HEK293 (cell line): Measurements from ENCODE around the gene MAP7.

Experiments
- CTCF ChIA-PET: fragments of 350-600 bp; formaldehyde crosslinking; extraction: SDS; loops from one replicate; lab custom pipeline; 2021; ENCODE audit warnings: antibody characterized with exemption; lab: Yijun Ruan, JAX
- POLR2A ChIA-PET: fragments of 300-600 bp; formaldehyde crosslinking; extraction: SDS; loops from one replicate; lab custom pipeline; 2020; ENCODE audit warnings: antibody characterized with exemption, inconsistent platforms; lab: Yijun Ruan, JAX
- H3K27ac ChIP-seq: fragments of 200-500 bp; sonication (Bioruptor generic); 2 replicates; pipeline ENCODE4 v1.5.1; 2014; ENCODE audit warnings: low read depth, low read length, control low read depth, inconsistent platforms; ENCODE audit errors: extremely low read depth
- H3K36me3 ChIP-seq, 2 experiments: fragments of 200-500 bp in 1 of 2; sonication (Bioruptor generic) in 1 of 2; 1 replicate in 1 of 2; 2 replicates in 1 of 2; pipeline ENCODE4 v1.5.1; 2014 to 2017; ENCODE audit warnings: inconsistent platforms in 2 of 2, low read length in 2 of 2; ENCODE audit not compliant: control insufficient read depth in 2 of 2, insufficient read depth in 1 of 2
- H3K4me1 ChIP-seq: fragments of 200-500 bp; sonication (Bioruptor generic); 2 replicates; pipeline ENCODE4 v1.5.1; 2014; ENCODE audit warnings: mild to moderate bottlenecking, low read length, inconsistent platforms; ENCODE audit not compliant: control insufficient read depth, insufficient read depth
- H3K4me3 ChIP-seq: 2 replicates; pipeline ENCODE4 v1.5.1; 2011; ENCODE audit warnings: low read depth, mild to moderate bottlenecking, control low read depth, low read length, moderate library complexity
- H3K9me3 ChIP-seq: fragments of 200-500 bp; sonication (Bioruptor generic); 2 replicates; pipeline ENCODE4 v1.5.1; 2014; ENCODE audit warnings: low read depth, low read length, inconsistent platforms; ENCODE audit not compliant: control insufficient read depth, insufficient read depth
- PRDM2 ChIP-seq: fragments of 450-650 bp; formaldehyde crosslinking; IDR thresholded peaks from 2 replicates; pipeline ENCODE4 v1.5.1; 2016; ENCODE audit warnings: missing biosample characterization, missing genetic modification characterization, borderline replicate concordance
- PRDM6 ChIP-seq: fragments of 450-650 bp; formaldehyde crosslinking; IDR thresholded peaks from 2 replicates; pipeline ENCODE4 v1.5.1; 2017; ENCODE audit warnings: missing biosample characterization, missing genetic modification characterization
- WT1 ChIP-seq: fragments of 450-650 bp; formaldehyde crosslinking; IDR thresholded peaks from 2 replicates; pipeline ENCODE4 v1.5.1; 2016; ENCODE audit warnings: missing biosample characterization, missing genetic modification characterization
- ZBTB1 ChIP-seq: fragments of 450-650 bp; formaldehyde crosslinking; IDR thresholded peaks from 2 replicates; pipeline ENCODE4 v1.5.1; 2016; ENCODE audit warnings: missing biosample characterization, missing genetic modification characterization
- ZFHX2 ChIP-seq: fragments of 450-650 bp; formaldehyde crosslinking; conservative IDR thresholded peaks from 2 replicates; pipeline ENCODE4 v1.5.1; 2016; ENCODE audit warnings: missing biosample characterization, missing genetic modification characterization
- ZIC2 ChIP-seq: fragments of 450-650 bp; formaldehyde crosslinking; IDR thresholded peaks from 2 replicates; pipeline ENCODE4 v1.5.1; 2016; ENCODE audit warnings: missing biosample characterization, missing genetic modification characterization
- ZNF362 ChIP-seq: fragments of 450-650 bp; formaldehyde crosslinking; IDR thresholded peaks from 2 replicates; pipeline ENCODE4 v1.5.1; 2016; ENCODE audit warnings: missing biosample characterization, missing genetic modification characterization
- ZNF449 ChIP-seq: fragments of 450-650 bp; formaldehyde crosslinking; IDR thresholded peaks from 2 replicates; pipeline ENCODE4 v1.5.1; 2017; ENCODE audit warnings: missing biosample characterization, mild to moderate bottlenecking, missing genetic modification characterization, moderate library complexity
- ZNF561 ChIP-seq: fragments of 450-650 bp; IDR thresholded peaks from 2 replicates; pipeline ENCODE4 v1.5.1; 2018; ENCODE audit warnings: missing biosample characterization, missing genetic modification characterization, borderline replicate concordance
- ZNF600 ChIP-seq: fragments of 450-650 bp; formaldehyde crosslinking; IDR thresholded peaks from 2 replicates; pipeline ENCODE4 v1.5.1; 2016; ENCODE audit warnings: missing biosample characterization, missing genetic modification characterization
- ZNF701 ChIP-seq: fragments of 450-650 bp; formaldehyde crosslinking; IDR thresholded peaks from 2 replicates; pipeline ENCODE4 v1.5.1; 2016; ENCODE audit warnings: missing biosample characterization, missing genetic modification characterization
- TF ChIP-seq, protein P1 (sequence below): fragments of 450-650 bp; formaldehyde crosslinking; IDR thresholded peaks from 2 replicates; pipeline ENCODE4 v1.5.1; 2016; ENCODE audit warnings: missing biosample characterization, missing genetic modification characterization, borderline replicate concordance
- TF ChIP-seq, protein P2 (sequence below): fragments of 450-650 bp; formaldehyde crosslinking; IDR thresholded peaks from 2 replicates; pipeline ENCODE4 v1.5.1; 2016; ENCODE audit warnings: missing biosample characterization, missing genetic modification characterization
- TF ChIP-seq, protein P3 (sequence below): fragments of 450-650 bp; formaldehyde crosslinking; IDR thresholded peaks from 2 replicates; pipeline ENCODE4 v1.5.1; 2016; ENCODE audit warnings: missing biosample characterization, missing genetic modification characterization
- TF ChIP-seq, protein P4 (sequence below): fragments of 450-650 bp; formaldehyde crosslinking; IDR thresholded peaks from 2 replicates; pipeline ENCODE4 v1.5.1; 2017; ENCODE audit warnings: missing biosample characterization, missing genetic modification characterization

Gene MAP7

DNA sequence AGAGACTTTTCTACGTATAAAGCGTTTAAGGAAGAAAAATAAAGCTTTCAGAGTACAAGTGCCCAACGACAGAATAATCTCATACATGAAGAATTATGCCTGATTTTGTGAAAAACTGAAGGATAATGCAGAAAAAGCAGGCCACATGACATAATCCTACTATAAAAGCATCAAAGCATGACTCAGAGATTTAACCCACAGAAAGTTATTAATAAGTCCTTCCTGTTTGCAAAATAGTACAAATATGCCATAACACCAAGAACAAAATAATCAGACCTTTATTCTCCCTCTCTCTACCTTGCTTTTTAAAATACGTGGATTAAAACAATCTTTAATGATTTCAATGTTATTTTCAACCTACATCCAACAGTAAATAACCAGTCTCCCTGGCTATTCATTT is 142.0 kb downstream of the MAP7 start (continued):
- 0 out of 2 replicates have a peak, but pooled peaks have one; percentile 21 for TF ChIP-seq ZNF362
- no peak for TF ChIP-seq WT1
- no peak for TF ChIP-seq ZBTB1 (tag by site-specific recombination)
- TF ChIP-seq PRDM6 (tag by site-specific recombination) = peak; percentile 79
- no peak for TF ChIP-seq ZNF449
- TF ChIP-seq, protein P1, sequence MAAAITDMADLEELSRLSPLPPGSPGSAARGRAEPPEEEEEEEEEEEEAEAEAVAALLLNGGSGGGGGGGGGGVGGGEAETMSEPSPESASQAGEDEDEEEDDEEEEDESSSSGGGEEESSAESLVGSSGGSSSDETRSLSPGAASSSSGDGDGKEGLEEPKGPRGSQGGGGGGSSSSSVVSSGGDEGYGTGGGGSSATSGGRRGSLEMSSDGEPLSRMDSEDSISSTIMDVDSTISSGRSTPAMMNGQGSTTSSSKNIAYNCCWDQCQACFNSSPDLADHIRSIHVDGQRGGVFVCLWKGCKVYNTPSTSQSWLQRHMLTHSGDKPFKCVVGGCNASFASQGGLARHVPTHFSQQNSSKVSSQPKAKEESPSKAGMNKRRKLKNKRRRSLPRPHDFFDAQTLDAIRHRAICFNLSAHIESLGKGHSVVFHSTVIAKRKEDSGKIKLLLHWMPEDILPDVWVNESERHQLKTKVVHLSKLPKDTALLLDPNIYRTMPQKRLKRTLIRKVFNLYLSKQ = no peak
- TF ChIP-seq, protein P2, sequence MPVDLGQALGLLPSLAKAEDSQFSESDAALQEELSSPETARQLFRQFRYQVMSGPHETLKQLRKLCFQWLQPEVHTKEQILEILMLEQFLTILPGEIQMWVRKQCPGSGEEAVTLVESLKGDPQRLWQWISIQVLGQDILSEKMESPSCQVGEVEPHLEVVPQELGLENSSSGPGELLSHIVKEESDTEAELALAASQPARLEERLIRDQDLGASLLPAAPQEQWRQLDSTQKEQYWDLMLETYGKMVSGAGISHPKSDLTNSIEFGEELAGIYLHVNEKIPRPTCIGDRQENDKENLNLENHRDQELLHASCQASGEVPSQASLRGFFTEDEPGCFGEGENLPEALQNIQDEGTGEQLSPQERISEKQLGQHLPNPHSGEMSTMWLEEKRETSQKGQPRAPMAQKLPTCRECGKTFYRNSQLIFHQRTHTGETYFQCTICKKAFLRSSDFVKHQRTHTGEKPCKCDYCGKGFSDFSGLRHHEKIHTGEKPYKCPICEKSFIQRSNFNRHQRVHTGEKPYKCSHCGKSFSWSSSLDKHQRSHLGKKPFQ (tag by site-specific recombination) = no peak
- TF ChIP-seq, protein P3, sequence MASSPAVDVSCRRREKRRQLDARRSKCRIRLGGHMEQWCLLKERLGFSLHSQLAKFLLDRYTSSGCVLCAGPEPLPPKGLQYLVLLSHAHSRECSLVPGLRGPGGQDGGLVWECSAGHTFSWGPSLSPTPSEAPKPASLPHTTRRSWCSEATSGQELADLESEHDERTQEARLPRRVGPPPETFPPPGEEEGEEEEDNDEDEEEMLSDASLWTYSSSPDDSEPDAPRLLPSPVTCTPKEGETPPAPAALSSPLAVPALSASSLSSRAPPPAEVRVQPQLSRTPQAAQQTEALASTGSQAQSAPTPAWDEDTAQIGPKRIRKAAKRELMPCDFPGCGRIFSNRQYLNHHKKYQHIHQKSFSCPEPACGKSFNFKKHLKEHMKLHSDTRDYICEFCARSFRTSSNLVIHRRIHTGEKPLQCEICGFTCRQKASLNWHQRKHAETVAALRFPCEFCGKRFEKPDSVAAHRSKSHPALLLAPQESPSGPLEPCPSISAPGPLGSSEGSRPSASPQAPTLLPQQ (tag by site-specific recombination) = no peak
- TF ChIP-seq ZIC2 = no peak

GRCh38 chr6:136405420-136406029 is 144.7 kb downstream of the MAP7 start:
- ChIA-PET CTCF (interaction anchor here (0.7 to 0.8 kb wide), 2 partner anchors 22 to 167 kb away, joined by 3 read pairs; no protein-coding TSS in a partner anchor), POLR2A (no interaction called here)
- H3K27ac ChIP-seq = no peak overlapping the region
- TF ChIP-seq ZNF701 (tag by site-specific recombination) (no peak), PRDM2 (no peak), ZFHX2 (tag by site-specific recombination) (peak; percentile 27; the same call in 1 of the 2 replicates), ZNF561 (no peak), ZNF600 (tag by site-specific recombination) (peak; percentile 81)
- TF ChIP-seq, protein P4, sequence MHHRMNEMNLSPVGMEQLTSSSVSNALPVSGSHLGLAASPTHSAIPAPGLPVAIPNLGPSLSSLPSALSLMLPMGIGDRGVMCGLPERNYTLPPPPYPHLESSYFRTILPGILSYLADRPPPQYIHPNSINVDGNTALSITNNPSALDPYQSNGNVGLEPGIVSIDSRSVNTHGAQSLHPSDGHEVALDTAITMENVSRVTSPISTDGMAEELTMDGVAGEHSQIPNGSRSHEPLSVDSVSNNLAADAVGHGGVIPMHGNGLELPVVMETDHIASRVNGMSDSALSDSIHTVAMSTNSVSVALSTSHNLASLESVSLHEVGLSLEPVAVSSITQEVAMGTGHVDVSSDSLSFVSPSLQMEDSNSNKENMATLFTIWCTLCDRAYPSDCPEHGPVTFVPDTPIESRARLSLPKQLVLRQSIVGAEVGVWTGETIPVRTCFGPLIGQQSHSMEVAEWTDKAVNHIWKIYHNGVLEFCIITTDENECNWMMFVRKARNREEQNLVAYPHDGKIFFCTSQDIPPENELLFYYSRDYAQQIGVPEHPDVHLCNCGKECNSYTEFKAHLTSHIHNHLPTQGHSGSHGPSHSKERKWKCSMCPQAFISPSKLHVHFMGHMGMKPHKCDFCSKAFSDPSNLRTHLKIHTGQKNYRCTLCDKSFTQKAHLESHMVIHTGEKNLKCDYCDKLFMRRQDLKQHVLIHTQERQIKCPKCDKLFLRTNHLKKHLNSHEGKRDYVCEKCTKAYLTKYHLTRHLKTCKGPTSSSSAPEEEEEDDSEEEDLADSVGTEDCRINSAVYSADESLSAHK (tag by site-specific recombination) = no peak
- TF ChIP-seq, all 188 proteins: peak for 2
- Histone ChIP-seq H3K9me3 (no peaks in the 10 kb centered on the region), H3K4me1 (peaks cover 3% of the 10 kb centered on the region), H3K36me3 (no peaks in the 10 kb centered on the region), H3K4me3 (no peak overlapping the region)
